Mucosa of descending colon (tissue), 3 donors: ENCODE measurements around the gene COL23A1. TPM values are rescaled to one million over a fixed set of nuclear protein-coding genes. Genes with fewer than 3 reads are reported as not detected.

ENCODE experiments used
- ATAC-seq: fragments of 200-7000 bp; cut with Tn5 transposase; one replicate; pipeline ENCODE4 v1.9.1; 2020; ENCODE audit warnings: mild to moderate bottlenecking, moderate library complexity
- DNase-seq, 3 donors: peaks; one replicate each; pipeline ENCODE4 v3.0.0-alpha.2; 2020
- H3K36me3 ChIP-seq: fragments of 200-600 bp; one replicate; pipeline ENCODE4 v1.8.0; 2021; ENCODE audit warnings: low read depth, mild to moderate bottlenecking
- H3K4me1 ChIP-seq: fragments of 200-600 bp; one replicate; pipeline ENCODE4 v1.8.0; 2021; ENCODE audit warnings: low read depth, mild to moderate bottlenecking
- H3K4me3 ChIP-seq: fragments of 200-600 bp; one replicate; pipeline ENCODE4 v1.8.0; 2021; ENCODE audit warnings: mild to moderate bottlenecking
- H3K9me3 ChIP-seq: fragments of 200-600 bp; one replicate; pipeline ENCODE4 v1.8.0; 2021; ENCODE audit warnings: mild to moderate bottlenecking
- intact Hi-C, 2 donors: fragments of 100-400 bp; cut with DNase I in 1 of 2; cut with micrococcal nuclease in 1 of 2; formaldehyde crosslinking; loops; one replicate each; pipeline versions ENCODE4 v1.11.0 to v1.11.1; 2022; cut with DNase I, micrococcal nuclease
- total RNA-seq, 3 donors: library from RNA; stranded (reverse); fragmentation: NEBNext Ultra II Directional in 2 of 3; extraction: Animal tissue kit (Norgen Biotek cat#: 25700) in 2 of 3; gene quantifications; one replicate each; pipeline versions ENCODE4 v1.2.1 to v1.2.4, GENCODE V29; 2021 to 2023
- TF ChIP-seq, protein P1 (sequence below): fragments of 200-600 bp; IDR thresholded peaks from one replicate; pipeline ENCODE4 v1.8.0; 2022; ENCODE audit warnings: antibody characterized with exemption, mild to moderate bottlenecking
- donor health status: DM: no; HTN: no; CAD: no; lungs with moderate emphysema.
- donor health status: DM: no; HTN: no; CAD: no.
- donor health status: DM: no; HTN: yes; CAD: no.

COL23A1 gene
- total RNA-seq, 3 donors from 2014 or later: 0.17 to 2.7 (median 0.43) TPM

GRCh38 chr5:178627259-178627598, 37.0 kb upstream of the COL23A1 start:
- Histone ChIP-seq H3K9me3 (no peaks in the 10 kb centered on the region), H3K36me3 (no peaks in the 10 kb centered on the region), H3K4me1 (peaks cover 15% of the 10 kb centered on the region), H3K4me3 (peak overlapping the region; percentile 46)
- intact Hi-C loops: no loop called here
- DNase-seq (no peak), ATAC-seq (no peak)
- TF ChIP-seq, protein P1, sequence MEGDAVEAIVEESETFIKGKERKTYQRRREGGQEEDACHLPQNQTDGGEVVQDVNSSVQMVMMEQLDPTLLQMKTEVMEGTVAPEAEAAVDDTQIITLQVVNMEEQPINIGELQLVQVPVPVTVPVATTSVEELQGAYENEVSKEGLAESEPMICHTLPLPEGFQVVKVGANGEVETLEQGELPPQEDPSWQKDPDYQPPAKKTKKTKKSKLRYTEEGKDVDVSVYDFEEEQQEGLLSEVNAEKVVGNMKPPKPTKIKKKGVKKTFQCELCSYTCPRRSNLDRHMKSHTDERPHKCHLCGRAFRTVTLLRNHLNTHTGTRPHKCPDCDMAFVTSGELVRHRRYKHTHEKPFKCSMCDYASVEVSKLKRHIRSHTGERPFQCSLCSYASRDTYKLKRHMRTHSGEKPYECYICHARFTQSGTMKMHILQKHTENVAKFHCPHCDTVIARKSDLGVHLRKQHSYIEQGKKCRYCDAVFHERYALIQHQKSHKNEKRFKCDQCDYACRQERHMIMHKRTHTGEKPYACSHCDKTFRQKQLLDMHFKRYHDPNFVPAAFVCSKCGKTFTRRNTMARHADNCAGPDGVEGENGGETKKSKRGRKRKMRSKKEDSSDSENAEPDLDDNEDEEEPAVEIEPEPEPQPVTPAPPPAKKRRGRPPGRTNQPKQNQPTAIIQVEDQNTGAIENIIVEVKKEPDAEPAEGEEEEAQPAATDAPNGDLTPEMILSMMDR: no peak

DNA sequence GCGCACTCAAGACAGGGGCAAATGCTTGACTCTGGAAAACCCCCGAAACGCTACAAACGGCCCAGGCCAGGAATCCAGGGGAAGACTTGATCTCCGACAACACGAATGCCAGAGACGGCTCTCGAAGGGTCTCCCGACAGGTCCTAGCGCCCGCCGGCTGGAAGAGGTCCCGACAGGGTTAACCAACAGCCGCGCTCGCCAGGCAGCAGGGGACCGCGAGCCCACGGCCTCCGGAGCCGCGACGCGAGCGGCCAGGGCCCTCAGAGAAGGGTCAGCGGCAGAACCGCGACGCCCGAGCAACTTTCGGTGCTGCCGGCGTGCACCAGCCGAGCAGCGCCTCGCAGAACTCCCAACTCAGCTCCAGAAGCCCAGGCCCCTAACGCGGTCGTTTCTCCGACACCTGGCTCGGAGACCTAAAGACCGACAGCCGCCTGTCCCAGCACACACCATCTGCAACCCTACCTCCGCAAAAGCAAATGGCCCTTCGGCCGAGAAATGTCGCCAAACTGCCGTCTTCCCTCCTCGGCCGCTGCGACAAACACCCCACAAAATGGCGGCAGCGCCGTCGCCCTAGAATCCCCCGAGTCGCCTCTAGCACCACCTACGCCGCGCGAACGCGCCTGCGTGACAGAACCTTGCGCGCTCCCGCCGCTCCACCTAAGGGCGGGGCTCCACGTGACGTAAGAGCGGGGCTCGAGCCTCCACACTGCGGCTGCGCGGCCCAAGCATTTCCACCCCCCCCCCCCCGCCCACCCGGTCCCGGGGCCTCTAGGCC, 36.5 kb upstream of the COL23A1 start, which contains the start of gene CLK4:
CLK4 (minus strand) TSS at position 567 of the 775 bp plus-strand sequence. CDS start 3,634 bp downstream, outside the sequence.
- peak within 1 kb of the TSS; percentile 46 for H3K4me3 ChIP-seq
- peak; percentile 98 for ATAC-seq
- peaks cover 15% of the 10 kb centered on the region for H3K4me1 ChIP-seq
- no peaks in the 10 kb centered on the region for H3K36me3 ChIP-seq
- no peaks in the 10 kb centered on the region for H3K9me3 ChIP-seq
- intact Hi-C loops: no loop called here
- TF ChIP-seq, protein P1: no peak
- DNase-seq: peak; percentile 98

DNA sequence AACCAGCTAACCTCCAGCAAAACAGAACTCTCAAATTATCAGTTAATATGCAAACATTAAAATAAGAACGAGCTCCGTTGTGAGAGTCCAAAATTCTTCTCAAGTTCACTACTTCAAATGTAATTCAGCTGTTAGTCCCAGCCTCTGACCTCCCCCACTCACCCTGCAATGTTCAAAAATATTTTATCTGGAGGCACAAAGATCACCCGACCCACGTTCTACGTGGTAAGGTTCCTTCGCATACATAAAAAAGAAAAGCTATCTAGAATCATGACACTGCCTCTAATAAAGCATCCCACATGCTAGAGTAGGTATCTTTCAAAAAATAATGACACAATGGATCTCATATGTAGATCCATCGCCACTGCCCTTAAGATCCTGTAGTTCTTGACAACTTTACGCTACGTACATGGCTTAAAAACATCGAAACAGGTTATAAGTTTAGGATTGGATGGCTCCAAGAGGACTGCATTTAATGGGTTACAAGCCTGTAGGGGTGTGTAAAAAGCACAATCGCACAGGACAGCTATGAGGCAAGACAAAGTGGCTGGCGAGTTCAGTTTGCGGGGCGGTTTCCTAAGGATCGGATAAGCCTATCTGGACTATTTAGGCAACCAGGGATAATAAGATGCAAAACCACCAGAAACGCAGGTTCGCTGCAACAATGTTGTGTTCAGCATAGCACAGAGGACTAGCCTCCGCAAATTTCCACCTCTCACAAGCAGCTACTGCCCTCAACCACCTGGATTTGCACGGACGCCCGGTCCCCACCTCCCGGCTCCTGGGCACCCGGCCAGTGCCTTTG, 35.7 kb upstream of the COL23A1 start:
- peak overlapping the region; percentile 46 for H3K4me3 ChIP-seq
- H3K4me1 ChIP-seq: peaks cover 15% of the 10 kb centered on the region
- ATAC-seq (peak; percentile 41), DNase-seq (no peak)
- intact Hi-C loops: no loop called here
- TF ChIP-seq, protein P1: no peak
- H3K36me3 ChIP-seq: no peaks in the 10 kb centered on the region
- no peaks in the 10 kb centered on the region for H3K9me3 ChIP-seq

DNA sequence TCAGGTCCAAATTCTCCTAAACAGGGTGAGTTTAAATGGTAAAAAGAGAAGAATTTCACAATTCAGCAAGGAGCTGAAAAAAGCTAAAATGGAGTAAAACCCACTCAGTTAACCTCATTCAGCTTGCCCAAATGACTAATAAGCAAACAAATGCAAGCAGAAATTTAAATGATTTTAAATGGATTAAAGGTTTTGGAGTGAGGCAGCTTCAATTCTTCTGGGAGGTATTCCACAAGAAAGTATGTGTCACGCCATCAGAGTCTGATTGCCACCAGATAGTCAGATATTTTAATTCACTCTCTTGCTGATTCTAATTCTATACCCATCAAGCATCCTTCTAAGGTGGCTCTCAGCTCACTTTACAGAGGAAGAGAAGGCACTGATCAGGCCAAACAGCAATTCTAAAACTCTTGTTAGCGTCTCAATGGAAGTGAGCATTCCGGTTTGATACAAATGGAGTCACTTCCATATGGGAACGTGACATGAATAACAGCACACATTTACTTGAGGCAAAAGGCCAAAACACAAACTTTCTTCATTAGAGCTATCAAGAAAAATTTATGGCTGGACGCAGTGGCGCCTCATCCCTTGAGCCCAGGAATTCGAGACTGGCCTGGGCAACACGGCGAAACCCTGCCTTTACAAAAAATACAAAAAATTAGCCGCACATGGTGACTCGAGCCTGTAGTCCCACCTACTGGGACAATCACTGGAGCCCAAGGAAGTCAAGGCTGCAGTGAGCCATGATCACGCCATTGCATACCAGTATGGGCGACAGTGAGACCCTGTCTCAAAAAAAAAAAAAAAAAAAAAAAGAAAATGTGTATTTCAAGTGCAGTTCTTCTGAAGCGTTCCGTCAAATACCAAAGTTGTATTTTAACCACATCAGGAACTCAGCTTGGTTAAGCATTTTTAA, 34.7 kb upstream of the COL23A1 start:
- H3K4me3 ChIP-seq: no peak overlapping the region
- TF ChIP-seq, protein P1: no peak
- ATAC-seq: no peak
- no peaks in the 10 kb centered on the region for H3K9me3 ChIP-seq
- intact Hi-C loops: no loop called here
- H3K36me3 ChIP-seq: no peaks in the 10 kb centered on the region
- H3K4me1 ChIP-seq: peaks cover 15% of the 10 kb centered on the region
- DNase-seq: no peak

DNA sequence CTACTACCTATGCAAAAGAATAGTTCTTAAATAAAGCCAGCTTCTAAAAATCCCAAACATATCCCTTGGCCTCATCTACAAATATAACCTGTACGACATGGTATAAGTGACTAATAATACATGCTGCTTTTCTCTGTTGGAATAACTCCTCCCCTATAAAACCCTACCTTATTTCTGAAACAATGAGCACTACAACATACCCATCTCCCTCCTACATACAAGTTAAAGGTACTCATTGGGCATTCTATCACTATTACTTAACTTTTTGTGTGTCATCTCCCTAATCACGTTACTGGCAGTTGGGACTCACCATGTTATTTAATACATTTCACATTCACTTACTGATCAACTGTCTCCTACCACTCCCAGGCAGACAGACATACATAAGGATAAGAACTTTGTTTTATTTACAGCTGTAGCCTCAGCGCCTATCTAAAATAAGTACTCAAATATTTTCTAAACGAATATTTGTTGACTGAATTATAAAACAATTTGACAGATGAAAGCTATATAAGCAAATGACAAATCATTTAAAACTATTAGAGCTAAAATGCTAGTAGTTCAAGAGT, 32.6 kb upstream of the COL23A1 start:
- Histone ChIP-seq H3K4me3 (no peak overlapping the region), H3K36me3 (no peaks in the 10 kb centered on the region), H3K9me3 (no peaks in the 10 kb centered on the region), H3K4me1 (peaks cover 15% of the 10 kb centered on the region)
- DNase-seq (no peak), ATAC-seq (no peak)
- TF ChIP-seq, protein P1: no peak
- intact Hi-C loops: no loop called here
